Stimulated activated naive B cell treated with anti-CD40 and anti-IgM and Interleukin-4, amounts not matched to agents 10 μg/mL and 1 μg/mL and 100 μg/mL, for 72 hours (primary cell): ENCODE data around the gene INSR.

Source experiments
- ATAC-seq, 2 donors: fragments of 150-1000 bp; cut with Tn5 transposase; replicated peaks; 2 replicates each; pipeline ENCODE4 v1.10.0; 2021; ENCODE audit warnings: moderate library complexity in 1 of 2
- DNase-seq: peaks from one replicate; pipeline ENCODE4 v3.0.0; 2021
- H3K27ac Mint-ChIP-seq: one replicate; pipeline ENCODE4 v1.8.0; 2022; ENCODE audit warnings: mild to moderate bottlenecking, mixed read lengths
- H3K27me3 Mint-ChIP-seq, 2 donors: one replicate each; pipeline ENCODE4 v1.8.0; 2022; ENCODE audit warnings: mixed read lengths in 2 of 2
- H3K36me3 Mint-ChIP-seq, 2 donors: one replicate each; pipeline ENCODE4 v1.8.0; 2022; ENCODE audit warnings: mixed read lengths in 2 of 2, mild to moderate bottlenecking in 1 of 2
- H3K4me1 Mint-ChIP-seq, 2 donors: one replicate each; pipeline ENCODE4 v1.8.0; 2022; ENCODE audit warnings: mixed read lengths in 2 of 2, mild to moderate bottlenecking in 1 of 2
- H3K4me3 Mint-ChIP-seq, 2 donors: one replicate each; pipeline ENCODE4 v1.8.0; 2022; ENCODE audit warnings: mild to moderate bottlenecking in 2 of 2, mixed read lengths in 2 of 2, moderate library complexity in 1 of 2
- H3K9me3 Mint-ChIP-seq, 2 donors: one replicate each; pipeline ENCODE4 v1.8.0; 2022; ENCODE audit warnings: mixed read lengths in 2 of 2, mild to moderate bottlenecking in 1 of 2

INSR gene

DNA sequence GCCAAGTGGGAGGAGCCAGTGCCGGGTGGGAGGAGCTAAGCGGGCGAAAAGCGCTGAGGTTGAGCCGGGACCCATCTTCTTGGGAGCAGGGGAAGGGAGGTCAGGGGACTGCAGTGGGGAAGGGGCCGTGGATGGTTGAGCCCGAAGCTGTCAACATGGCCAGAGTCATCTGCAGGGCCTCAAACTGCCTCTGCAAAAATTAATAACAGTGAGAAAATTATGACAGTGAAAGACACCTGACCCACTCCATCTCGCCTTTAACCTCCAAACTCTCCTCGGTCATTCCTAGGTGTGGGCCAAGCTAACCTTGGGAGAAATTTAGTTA, 194.7 kb downstream of the INSR start:
- peak overlapping the region; percentile 96 for H3K27ac Mint-ChIP-seq
- peak overlapping the region; percentile 90 to 92 for H3K4me3 Mint-ChIP-seq
- DNase-seq (no peak), ATAC-seq (no peak)
- peaks cover 15 to 19% of the 10 kb centered on the region in 2 donors for H3K9me3 Mint-ChIP-seq
- H3K4me1 Mint-ChIP-seq = peaks cover 10 to 11% of the 10 kb centered on the region in 2 donors
- H3K36me3 Mint-ChIP-seq = peaks cover 14 to 23% of the 10 kb centered on the region in 2 donors
- no peaks in the 10 kb centered on the region for H3K27me3 Mint-ChIP-seq

DNA sequence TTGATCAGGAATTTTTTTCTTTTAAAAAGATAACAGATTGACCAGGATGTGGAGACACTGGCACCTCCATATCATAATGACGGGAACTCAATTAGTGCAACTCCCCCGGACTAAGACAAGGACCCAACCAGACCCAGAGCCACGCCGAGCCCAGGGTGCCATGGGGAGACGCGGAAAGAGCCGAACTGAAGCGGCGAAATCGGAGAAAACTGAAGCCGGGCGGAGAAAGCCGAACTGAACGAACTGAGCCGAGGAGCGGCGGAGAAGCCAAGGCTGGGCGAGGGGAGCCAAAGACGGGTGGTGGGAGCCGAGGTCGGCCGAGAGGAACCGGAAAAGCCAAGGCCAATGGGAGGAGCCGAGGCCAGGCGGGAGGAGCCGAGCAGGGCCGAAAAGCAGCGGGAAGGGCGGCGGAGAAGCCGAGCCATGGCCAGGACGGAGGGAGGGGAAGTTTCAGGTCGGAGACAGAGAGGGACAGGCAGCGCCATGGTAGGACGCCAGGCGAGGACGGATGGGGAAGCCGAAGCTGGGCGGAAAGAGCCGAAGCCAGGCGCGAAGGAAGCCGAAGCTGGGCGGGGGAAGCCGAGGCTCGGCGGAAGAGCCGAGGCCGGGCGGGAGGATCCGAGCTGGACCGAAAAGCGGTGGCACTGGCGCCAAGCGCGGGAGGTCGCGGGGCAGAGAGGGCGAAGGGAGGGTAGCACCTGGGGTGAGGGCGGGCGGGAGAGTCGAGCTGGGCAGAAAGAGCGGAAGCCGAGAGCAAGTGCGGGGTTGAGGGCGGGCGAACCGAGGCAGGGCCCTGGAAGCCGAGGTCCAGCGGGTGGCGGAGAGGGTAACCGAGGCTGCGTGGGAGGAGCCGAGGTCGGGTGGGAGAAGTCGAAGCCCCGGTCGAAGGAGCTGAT, 195.3 kb downstream of the INSR start:
- H3K27ac Mint-ChIP-seq = peak overlapping the region; percentile 96
- peak overlapping the region; percentile 90 to 92 for H3K4me3 Mint-ChIP-seq
- ATAC-seq = peak; percentile 89 to 91
- H3K36me3 Mint-ChIP-seq = peaks cover 14 to 23% of the 10 kb centered on the region in 2 donors
- DNase-seq = peak; percentile 92
- H3K9me3 Mint-ChIP-seq = peaks cover 15 to 19% of the 10 kb centered on the region in 2 donors
- H3K27me3 Mint-ChIP-seq = no peaks in the 10 kb centered on the region
- H3K4me1 Mint-ChIP-seq = peaks cover 10 to 11% of the 10 kb centered on the region in 2 donors

DNA sequence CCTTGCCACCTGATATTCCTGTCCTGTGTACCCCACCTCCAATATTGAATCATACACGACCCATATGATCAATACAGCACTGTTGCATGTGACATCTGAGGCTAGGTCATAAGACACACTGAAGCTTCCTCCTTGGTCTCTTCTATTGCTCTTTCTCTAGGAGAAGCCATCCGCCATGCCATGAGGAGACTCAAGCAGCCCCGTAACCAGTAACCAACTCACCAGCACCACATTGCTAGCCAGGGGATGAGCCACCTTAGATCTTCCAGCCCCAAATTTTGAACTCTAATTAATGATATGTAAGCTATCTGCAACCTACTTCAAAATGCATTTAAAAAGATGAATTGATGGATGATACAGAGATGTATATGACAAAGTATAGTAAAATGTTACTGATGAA, 196.1 kb downstream of the INSR start:
- ATAC-seq = no peak
- peak overlapping the region; percentile 90 to 92 for H3K4me3 Mint-ChIP-seq
- DNase-seq = no peak
- peaks cover 15 to 19% of the 10 kb centered on the region in 2 donors for H3K9me3 Mint-ChIP-seq
- H3K4me1 Mint-ChIP-seq = peaks cover 10 to 11% of the 10 kb centered on the region in 2 donors
- H3K27ac Mint-ChIP-seq = peak overlapping the region; percentile 96
- no peaks in the 10 kb centered on the region for H3K27me3 Mint-ChIP-seq
- H3K36me3 Mint-ChIP-seq = peaks cover 18 to 26% of the 10 kb centered on the region in 2 donors

DNA sequence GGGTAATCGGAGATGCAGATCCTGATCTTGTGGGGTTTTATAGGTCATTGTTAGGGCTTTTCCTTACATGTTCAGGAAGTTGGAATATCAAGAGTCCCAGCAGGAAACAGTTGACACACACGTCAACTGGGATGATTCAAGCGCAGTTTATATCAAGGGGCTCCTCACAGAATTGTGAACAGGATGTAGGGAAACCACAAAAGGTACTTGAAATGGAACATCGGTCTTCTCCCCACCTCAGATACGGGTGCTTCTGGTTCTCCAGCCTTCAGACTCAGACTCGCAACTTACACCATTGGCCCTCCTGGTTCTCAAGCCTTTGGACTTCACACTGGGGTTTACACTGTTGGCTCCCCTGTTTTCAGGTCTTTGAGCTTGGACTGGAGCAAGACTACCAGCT, 205.2 kb downstream of the INSR start:
- Mint-ChIP-seq H3K36me3 (peaks cover 42 to 72% of the 10 kb centered on the region in 2 donors), H3K4me3 (no peak overlapping the region), H3K4me1 (no peaks in the 10 kb centered on the region), H3K27ac (no peak overlapping the region), H3K27me3 (no peaks in the 10 kb centered on the region), H3K9me3 (peaks cover 13 to 21% of the 10 kb centered on the region in 2 donors)
- DNase-seq (no peak), ATAC-seq (no peak)

DNA sequence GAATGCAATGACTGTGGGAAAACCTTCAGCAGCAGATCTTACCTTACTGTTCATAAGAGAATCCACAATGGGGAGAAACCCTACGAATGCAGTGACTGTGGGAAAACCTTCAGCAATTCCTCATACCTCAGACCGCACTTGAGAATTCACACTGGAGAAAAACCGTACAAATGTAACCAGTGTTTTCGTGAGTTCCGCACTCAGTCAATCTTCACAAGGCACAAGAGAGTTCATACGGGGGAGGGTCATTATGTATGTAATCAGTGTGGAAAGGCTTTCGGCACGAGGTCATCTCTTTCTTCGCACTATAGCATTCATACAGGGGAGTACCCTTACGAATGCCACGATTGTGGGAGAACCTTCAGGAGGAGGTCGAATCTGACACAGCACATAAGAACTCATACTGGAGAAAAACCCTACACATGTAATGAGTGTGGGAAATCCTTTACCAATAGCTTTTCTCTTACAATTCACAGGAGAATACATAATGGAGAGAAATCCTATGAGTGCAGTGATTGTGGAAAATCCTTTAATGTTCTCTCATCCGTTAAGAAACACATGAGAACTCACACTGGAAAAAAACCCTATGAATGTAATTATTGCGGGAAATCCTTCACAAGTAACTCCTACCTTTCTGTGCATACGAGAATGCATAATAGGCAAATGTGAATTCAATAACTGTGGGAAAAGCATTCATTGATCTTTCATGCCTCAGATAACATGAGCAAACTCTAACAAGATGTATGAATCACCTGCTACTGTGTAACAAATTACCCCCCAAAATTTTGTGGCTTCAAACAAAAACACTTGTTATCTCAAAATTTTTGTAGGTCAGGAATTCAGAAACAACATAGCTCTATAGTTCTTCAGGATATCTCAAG, 210.9 kb downstream of the INSR start:
- H3K27ac Mint-ChIP-seq = no peak overlapping the region
- no peaks in the 10 kb centered on the region for H3K4me1 Mint-ChIP-seq
- DNase-seq = no peak
- H3K36me3 Mint-ChIP-seq = peaks cover 74 to 88% of the 10 kb centered on the region in 2 donors
- H3K9me3 Mint-ChIP-seq = peaks cover 27% of the 10 kb centered on the region in 2 donors
- H3K4me3 Mint-ChIP-seq = peak overlapping the region in 1 of 2 donors; percentile 17
- no peaks in the 10 kb centered on the region for H3K27me3 Mint-ChIP-seq
- ATAC-seq = no peak

DNA sequence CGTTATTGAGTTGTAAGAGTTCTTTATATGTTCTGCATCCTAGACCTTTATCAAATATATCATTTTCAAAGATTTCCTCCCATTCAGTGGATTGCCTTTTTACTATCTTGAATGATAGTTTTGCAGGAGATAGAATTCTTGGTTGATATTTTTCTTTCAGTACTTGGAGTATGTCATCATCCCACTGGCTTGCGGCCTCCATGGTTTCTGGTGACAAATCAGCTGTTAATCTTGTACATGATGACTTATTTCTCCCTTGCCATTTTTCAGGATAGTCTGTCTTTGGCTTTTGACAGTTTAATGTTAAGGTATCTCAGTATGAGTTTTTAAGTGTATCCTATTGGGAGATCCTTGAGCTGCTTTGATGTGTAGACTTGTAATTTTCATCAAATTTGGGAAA, 216.2 kb downstream of the INSR start:
- no peak for DNase-seq
- Mint-ChIP-seq H3K36me3 (peaks cover 83 to 93% of the 10 kb centered on the region in 2 donors), H3K27ac (no peak overlapping the region), H3K4me3 (no peak overlapping the region), H3K9me3 (peaks cover 20 to 25% of the 10 kb centered on the region in 2 donors), H3K4me1 (peaks cover 0 to 2% of the 10 kb centered on the region in 2 donors), H3K27me3 (no peaks in the 10 kb centered on the region)
- ATAC-seq = no peak

DNA sequence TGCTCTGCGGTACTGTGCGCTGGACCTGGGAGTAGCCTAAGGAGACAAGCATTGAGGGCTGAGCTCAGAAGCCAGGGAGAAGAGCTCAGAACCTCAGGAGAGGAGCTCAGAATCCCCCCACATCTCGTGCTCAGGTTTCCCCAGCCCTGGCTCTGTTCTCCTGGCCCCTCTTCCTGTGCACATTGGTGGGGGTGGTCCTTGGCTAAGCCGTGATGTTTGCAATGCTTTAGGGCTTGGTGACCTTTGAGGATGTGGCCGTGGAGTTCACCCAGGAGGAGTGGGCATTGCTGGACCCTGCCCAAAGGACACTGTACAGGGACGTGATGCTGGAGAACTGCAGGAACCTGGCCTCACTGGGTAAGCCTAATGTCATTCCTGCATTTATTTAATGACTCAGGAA, 218.1 kb downstream of the INSR start:
- ATAC-seq = no peak
- H3K4me1 Mint-ChIP-seq = peaks cover 6% of the 10 kb centered on the region in 2 donors
- peaks cover 74 to 87% of the 10 kb centered on the region in 2 donors for H3K36me3 Mint-ChIP-seq
- H3K4me3 Mint-ChIP-seq = no peak overlapping the region
- no peak overlapping the region for H3K27ac Mint-ChIP-seq
- no peaks in the 10 kb centered on the region for H3K27me3 Mint-ChIP-seq
- no peak for DNase-seq
- H3K9me3 Mint-ChIP-seq = peaks cover 14 to 20% of the 10 kb centered on the region in 2 donors

DNA sequence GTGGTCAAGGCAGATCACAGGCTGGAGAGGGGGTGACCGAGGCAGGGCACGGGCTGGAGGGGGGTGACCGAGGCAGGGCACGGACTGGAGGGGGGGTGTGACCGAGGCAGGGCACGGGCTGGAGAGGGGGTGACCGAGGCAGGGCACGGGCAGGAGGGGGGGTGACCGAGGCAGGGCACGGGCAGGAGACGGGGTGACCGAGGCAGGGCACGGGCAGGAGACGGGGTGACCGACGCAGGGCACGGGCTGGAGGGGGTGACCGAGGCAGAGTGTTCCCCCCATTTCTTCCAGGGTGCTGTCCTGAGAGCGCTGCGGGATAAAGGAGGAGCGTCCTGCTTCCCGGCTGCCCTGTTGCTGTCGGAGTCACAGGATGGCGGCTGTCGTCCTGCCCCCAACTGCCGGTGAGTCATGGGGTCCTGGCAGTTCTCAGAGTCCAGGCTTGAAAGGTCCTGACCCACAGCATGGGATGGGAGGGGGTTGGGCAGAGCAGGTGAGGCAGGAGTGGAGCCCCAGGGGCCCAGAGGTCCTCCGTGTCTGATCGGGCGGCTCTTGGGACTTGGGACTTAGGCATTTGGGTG, 219.4 kb downstream of the INSR start:
- H3K4me3 Mint-ChIP-seq = peak overlapping the region in 1 of 2 donors; percentile 36
- no peaks in the 10 kb centered on the region for H3K27me3 Mint-ChIP-seq
- H3K9me3 Mint-ChIP-seq = peaks cover 14% of the 10 kb centered on the region in 2 donors
- ATAC-seq (no peak), DNase-seq (no peak)
- peaks cover 6 to 7% of the 10 kb centered on the region in 2 donors for H3K4me1 Mint-ChIP-seq
- H3K36me3 Mint-ChIP-seq = peaks cover 60 to 75% of the 10 kb centered on the region in 2 donors
- H3K27ac Mint-ChIP-seq = no peak overlapping the region

DNA sequence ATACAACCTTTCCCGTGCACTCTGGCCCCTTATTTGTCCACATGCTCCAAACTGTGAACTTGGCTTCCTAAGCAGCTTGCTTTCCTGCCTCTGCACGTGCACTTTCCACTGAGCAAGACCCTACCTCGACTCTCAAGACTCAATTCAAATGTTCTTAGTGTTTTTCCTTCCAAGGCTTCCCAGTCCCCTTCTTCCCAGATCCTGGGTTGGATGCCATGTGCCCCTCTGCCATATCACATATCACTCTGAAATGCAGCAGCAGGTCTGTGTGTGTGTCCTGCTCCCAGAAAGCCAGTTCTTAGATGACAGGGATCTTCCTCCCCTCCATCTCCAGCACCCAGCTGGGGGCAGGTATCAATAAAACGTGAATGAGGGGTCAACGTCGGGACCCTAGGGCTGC, 221.7 kb downstream of the INSR start:
- Mint-ChIP-seq H3K4me1 (peaks cover 10 to 19% of the 10 kb centered on the region in 2 donors), H3K9me3 (peaks cover 4 to 5% of the 10 kb centered on the region in 2 donors), H3K4me3 (no peak overlapping the region), H3K27me3 (no peaks in the 10 kb centered on the region), H3K27ac (no peak overlapping the region), H3K36me3 (peaks cover 38 to 58% of the 10 kb centered on the region in 2 donors)
- ATAC-seq = no peak
- no peak for DNase-seq

DNA sequence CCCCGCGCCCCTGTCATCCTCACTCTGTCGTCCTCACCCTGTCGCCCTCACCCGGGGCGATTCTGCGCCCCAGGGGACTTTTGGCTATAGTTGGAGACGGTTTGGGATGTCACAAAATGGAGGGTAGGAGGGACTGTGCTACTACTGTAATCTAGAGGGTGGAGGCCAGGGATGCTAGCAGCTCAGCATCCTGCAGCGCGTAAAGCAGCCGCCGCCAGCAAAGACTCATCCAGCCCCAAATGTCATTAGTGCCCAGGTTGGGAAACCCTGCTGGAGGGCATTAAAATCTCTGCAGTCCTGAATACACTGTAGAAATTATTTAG, 224.3 kb downstream of the INSR start:
- Mint-ChIP-seq H3K4me1 (peaks cover 10 to 19% of the 10 kb centered on the region in 2 donors), H3K27me3 (no peaks in the 10 kb centered on the region), H3K27ac (peak overlapping the region; percentile 95), H3K36me3 (peaks cover 15 to 32% of the 10 kb centered on the region in 2 donors), H3K9me3 (peaks cover 0 to 3% of the 10 kb centered on the region in 2 donors), H3K4me3 (peak overlapping the region; percentile 92 to 97)
- DNase-seq (no peak), ATAC-seq (peak; percentile 26 to 43)

DNA sequence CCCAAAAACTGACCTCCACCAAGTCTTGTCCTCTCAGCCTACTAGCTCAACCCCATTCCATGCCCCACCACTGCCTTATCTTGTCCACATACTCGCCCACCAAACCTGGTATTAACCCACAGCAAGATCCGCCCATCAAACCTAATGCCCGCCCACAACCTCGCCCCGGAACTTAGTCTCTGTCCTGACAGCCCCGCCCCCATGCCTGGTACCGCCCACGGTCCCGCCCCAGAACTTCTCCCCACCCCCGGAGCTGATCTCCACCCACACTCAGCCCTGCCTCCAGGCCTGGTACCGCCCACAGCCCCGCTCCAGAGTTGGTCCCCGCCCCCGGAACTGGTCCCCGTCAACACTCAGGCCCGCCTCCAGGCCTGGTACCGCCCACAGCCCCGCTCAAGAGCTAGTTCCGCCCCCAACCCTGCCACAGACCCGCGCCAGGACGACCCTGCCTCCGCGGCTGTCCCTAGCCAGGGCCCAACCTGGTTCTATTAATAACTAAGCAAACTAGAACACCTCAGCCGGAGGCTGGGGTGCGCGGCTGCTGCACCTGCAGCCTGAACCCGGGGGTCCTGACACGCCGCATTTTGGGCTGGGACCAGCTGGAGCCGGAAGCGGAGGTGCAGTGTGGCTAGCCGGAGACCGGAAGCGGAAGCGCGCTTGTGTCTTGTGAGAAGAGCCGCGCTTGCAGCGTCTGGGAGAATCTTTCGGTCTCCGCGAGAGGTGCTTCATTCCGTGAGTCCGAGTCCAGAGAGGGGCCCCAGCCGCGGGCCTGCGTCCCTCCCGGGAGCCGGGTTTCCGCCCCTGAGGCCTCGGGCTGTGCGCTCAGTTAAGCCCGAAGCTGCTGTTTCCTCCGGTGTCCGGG, 224.9 kb downstream of the INSR start, which contains the start of gene ZNF557:
ZNF557 (plus strand) TSS at position 662 of the 862 bp plus-strand sequence. CDS start 5,372 bp downstream, outside the sequence.
- Mint-ChIP-seq H3K4me1 (peaks cover 8 to 19% of the 10 kb centered on the region in 2 donors), H3K9me3 (peaks cover 0 to 2% of the 10 kb centered on the region in 2 donors), H3K36me3 (peaks cover 12 to 26% of the 10 kb centered on the region in 2 donors), H3K27me3 (no peaks in the 10 kb centered on the region), H3K27ac (peak within 1 kb of the TSS; percentile 95), H3K4me3 (peak within 1 kb of the TSS; percentile 92 to 97)
- peak; percentile 93 to 96 for ATAC-seq
- DNase-seq = peak; percentile 97

DNA sequence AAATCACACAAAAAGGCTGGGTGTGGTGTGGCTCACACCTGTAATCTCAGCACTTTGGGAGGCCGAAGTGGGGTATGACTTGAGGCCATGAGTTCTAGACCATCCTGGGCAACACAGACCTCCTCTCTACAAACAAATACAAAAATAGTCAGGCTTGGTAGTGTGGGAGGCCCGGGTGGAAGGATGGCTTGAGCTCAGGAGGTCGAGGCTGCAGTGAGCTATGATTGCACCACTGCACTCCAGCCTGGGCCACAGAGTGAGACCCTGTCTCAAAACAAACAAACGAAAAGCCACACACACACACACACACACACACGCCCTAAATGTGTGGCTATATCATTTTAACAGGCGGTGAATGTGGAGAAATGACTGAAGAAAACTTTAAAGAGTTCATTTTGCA, 225.6 kb downstream of the INSR start:
- Mint-ChIP-seq H3K4me1 (peaks cover 8 to 19% of the 10 kb centered on the region in 2 donors), H3K27ac (no peak overlapping the region), H3K36me3 (peaks cover 9 to 20% of the 10 kb centered on the region in 2 donors), H3K4me3 (peak overlapping the region; percentile 92 to 97), H3K27me3 (no peaks in the 10 kb centered on the region), H3K9me3 (peaks cover 0 to 2% of the 10 kb centered on the region in 2 donors)
- no peak for ATAC-seq
- DNase-seq = no peak

DNA sequence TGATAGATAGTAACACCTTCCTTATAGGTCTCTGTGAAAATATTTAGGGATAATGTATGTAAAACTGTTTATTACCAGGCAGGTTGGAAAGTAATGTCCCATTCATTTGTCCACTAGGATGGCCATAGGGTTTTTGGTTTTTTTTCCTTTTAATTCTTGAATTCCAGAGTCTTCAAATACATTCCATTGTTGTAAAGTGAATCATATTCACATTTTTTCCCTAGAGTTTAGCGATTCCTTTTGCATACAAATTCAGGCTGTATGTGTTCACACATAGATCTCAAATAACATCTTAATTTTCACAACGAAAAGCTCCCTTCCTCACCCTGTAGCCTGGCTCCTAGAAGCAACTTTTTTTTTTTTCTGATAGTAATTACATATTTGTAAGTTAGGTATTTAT, 226.5 kb downstream of the INSR start:
- Mint-ChIP-seq H3K4me1 (peaks cover 8 to 19% of the 10 kb centered on the region in 2 donors), H3K27me3 (no peaks in the 10 kb centered on the region), H3K36me3 (peaks cover 8 to 16% of the 10 kb centered on the region in 2 donors), H3K4me3 (no peak overlapping the region), H3K27ac (no peak overlapping the region), H3K9me3 (peaks cover 0 to 2% of the 10 kb centered on the region in 2 donors)
- no peak for ATAC-seq
- no peak for DNase-seq
